Spleen (tissue), 11 donors: ENCODE data around the gene STK17A. TPM values are rescaled to one million over a fixed set of nuclear protein-coding genes. Genes with fewer than 3 reads are reported as not detected.

Experiments
- DNase-seq: peaks from one replicate; pipeline ENCODE4 v3.0.0-alpha.2; 2020
- H3K27ac ChIP-seq, 8 donors: fragments of 200-600 bp; sonication (generic) in 7 of 8; 1 replicate in 4 of 8; 2 replicates in 4 of 8; pipeline versions ENCODE4 v1.5.0 to v1.8.0; 2016 to 2021; ENCODE audit warnings: inconsistent platforms in 4 of 8, mild to moderate bottlenecking in 4 of 8, moderate library complexity in 1 of 8
- H3K27me3 ChIP-seq, 7 donors: fragments of 200-600 bp; sonication (generic) in 6 of 7; replicated peaks in 1 of 7; 1 replicate in 4 of 7; 2 replicates in 3 of 7; pipeline versions ENCODE4 v1.5.0 to v1.8.0; 2016 to 2021; ENCODE audit warnings: inconsistent platforms in 3 of 7, mild to moderate bottlenecking in 1 of 7
- H3K36me3 ChIP-seq, 6 donors: fragments of 200-600 bp; sonication (generic) in 5 of 6; 1 replicate in 4 of 6; 2 replicates in 2 of 6; pipeline versions ENCODE4 v1.5.0 to v1.8.0; 2016 to 2021; ENCODE audit warnings: inconsistent platforms in 2 of 6
- H3K4me1 ChIP-seq, 6 donors: fragments of 200-600 bp; sonication (generic) in 5 of 6; 1 replicate in 3 of 6; 2 replicates in 3 of 6; pipeline versions ENCODE4 v1.5.0 to v1.8.0; 2016 to 2021; ENCODE audit warnings: inconsistent platforms in 3 of 6
- H3K4me3 ChIP-seq, 8 donors: fragments of 200-600 bp; sonication (generic) in 7 of 8; 1 replicate in 4 of 8; 2 replicates in 4 of 8; pipeline versions ENCODE4 v1.5.0 to v1.8.0; 2016 to 2021; ENCODE audit warnings: inconsistent platforms in 4 of 8, mild to moderate bottlenecking in 4 of 8, moderate library complexity in 2 of 8
- H3K9me3 ChIP-seq, 8 donors: fragments of 200-600 bp; sonication (generic) in 7 of 8; 1 replicate in 4 of 8; 2 replicates in 4 of 8; pipeline versions ENCODE4 v1.5.0 to v1.8.0; 2016 to 2021; ENCODE audit warnings: inconsistent platforms in 4 of 8
- CTCF ChIP-seq, 11 experiments: fragments of 200-600 bp in 7 of 11; fragments of 450-650 bp in 4 of 11; sonication (generic) in 4 of 11; IDR thresholded peaks in 8 of 11; conservative IDR thresholded peaks in 3 of 11; 1 replicate in 7 of 11; 2 replicates in 4 of 11; pipeline versions ENCODE4 v1.4.0 to v1.8.0; 2016 to 2021; ENCODE audit warnings: antibody characterized with exemption in 11 of 11, inconsistent platforms in 4 of 11, mild to moderate bottlenecking in 1 of 11
- POLR2A ChIP-seq, 3 donors: fragments of 450-650 bp; IDR thresholded peaks; one replicate each; pipeline ENCODE4 v1.5.1; 2017; ENCODE audit warnings: antibody characterized with exemption in 3 of 3, mild to moderate bottlenecking in 1 of 3
- POLR2AphosphoS5 ChIP-seq, 3 donors: sonication (generic); formaldehyde crosslinking; IDR thresholded peaks; one replicate each; pipeline ENCODE4 v1.5.1; 2017; ENCODE audit warnings: antibody characterized with exemption in 3 of 3
- WGBS, 5 donors: extraction: QIAGEN DNeasy Blood & Tissue Kit in 3 of 5; methylation state at CpG; one replicate each; pipeline versions ENCODE4 v1.1.5 to v1.1.7; 2013 to 2018; 5-methylcytosine and 5-hydroxymethylcytosine counted together
- intact Hi-C: fragments of 100-400 bp; cut with DNase I; formaldehyde crosslinking; loops from one replicate; pipeline ENCODE4 v1.15.0; 2023; ENCODE audit warnings: low total_unique reads
- polyA plus RNA-seq, 3 donors: library from polyadenylated mRNA; stranded (reverse); fragments of 200-250 nt; gene quantifications; one replicate each; pipeline ENCODE4 v1.2.1, GENCODE V29; 2013
- total RNA-seq, 7 donors: library from RNA; depleted of rRNA in 3 of 7; stranded (reverse); fragments of >200 nt in 3 of 7; fragmentation: NEBNext Ultra II Directional in 4 of 7; extraction: Animal tissue kit (Norgen Biotek cat#: 25700) in 4 of 7; gene quantifications; one replicate each; pipeline versions ENCODE4 v1.1.0 to v1.2.1, GENCODE V29; 2016 to 2021
- donor health status: healthy with polysubstance abuse.
- donor health status: DM: no; HTN: no; CAD: no; lungs with moderate emphysema.
- donor health status: DM: no; HTN: no; CAD: no.
- donor health status: Bipolar disorder and iron deficiency.
- donor health status: healthy.
- donor health status: DM: no; HTN: no; CAD: no.
- donor health status: DM: yes; HTN: yes; CAD: no.

STK17A gene
- total and polyA plus RNA-seq, 10 donors = 33.4 to 70.1 (median 53.4) TPM

- Histone ChIP-seq H3K4me3 (peak overlapping the region in 1 of 8 donors; percentile 26), H3K4me1 (peaks cover 33 to 96% (median 92%) of the 10 kb centered on the region in 6 donors), H3K9me3 (no peaks in the 10 kb centered on the region), H3K36me3 (peaks cover 0 to 8% (median 0%) of the 10 kb centered on the region in 6 donors), H3K27me3 (no peaks in the 10 kb centered on the region), H3K27ac (peak overlapping the region in 7 of 8 donors; percentile 11 to 100 (median 99))
- no peak for TF ChIP-seq POLR2AphosphoS5 (IDR thresholded peaks at IDR 0.05)
- no peak for TF ChIP-seq CTCF (IDR thresholded peaks at IDR 0.05 in 8 of 11, conservative IDR thresholded peaks at IDR 0.05 in 3 of 11)
- TF ChIP-seq POLR2A (IDR thresholded peaks at IDR 0.05) = no peak
- 68 to 93% (median 87%) methylated on average over 5 of the region's 5 CpGs for WGBS, 5 donors
- intact Hi-C loops = loop anchor here (10.0 kb wide), 2 partner anchors 46 to 246 kb away; no protein-coding TSS in a partner anchor
- DNase-seq = no peak
Observed at GRCh38 chr7:43588477-43589132, 5.7 kb downstream of the STK17A start.

- H3K4me1 ChIP-seq = peaks cover 33 to 100% (median 97%) of the 10 kb centered on the region in 6 donors
- H3K27me3 ChIP-seq = no peaks in the 10 kb centered on the region
- intact Hi-C loops = loop anchor here (10.0 kb wide), 2 partner anchors 46 to 246 kb away; no protein-coding TSS in a partner anchor
- H3K36me3 ChIP-seq = peaks cover 0 to 8% (median 0%) of the 10 kb centered on the region in 6 donors
- DNase-seq = no peak
- TF ChIP-seq POLR2A (IDR thresholded peaks at IDR 0.05) (no peak), CTCF (IDR thresholded peaks at IDR 0.05 in 8 of 11, conservative IDR thresholded peaks at IDR 0.05 in 3 of 11) (no peak), POLR2AphosphoS5 (IDR thresholded peaks at IDR 0.05) (no peak)
- peak overlapping the region in 1 of 8 donors; percentile 26 for H3K4me3 ChIP-seq
- H3K27ac ChIP-seq = peak overlapping the region in 6 of 8 donors; percentile 20 to 100 (median 72)
- H3K9me3 ChIP-seq = no peaks in the 10 kb centered on the region
Observed at GRCh38 chr7:43589133-43589478, 6.2 kb downstream of the STK17A start.

GRCh38 chr7:43589728-43590127, 6.8 kb downstream of the STK17A start:
- TF ChIP-seq POLR2A (IDR thresholded peaks at IDR 0.05) (no peak), CTCF (IDR thresholded peaks at IDR 0.05 in 8 of 11, conservative IDR thresholded peaks at IDR 0.05 in 3 of 11) (no peak), POLR2AphosphoS5 (IDR thresholded peaks at IDR 0.05) (no peak)
- Histone ChIP-seq H3K9me3 (no peaks in the 10 kb centered on the region), H3K27ac (peak overlapping the region in 6 of 8 donors; percentile 20 to 100 (median 72)), H3K27me3 (no peaks in the 10 kb centered on the region), H3K36me3 (peaks cover 0 to 8% (median 0%) of the 10 kb centered on the region in 6 donors), H3K4me1 (peaks cover 33 to 100% (median 97%) of the 10 kb centered on the region in 6 donors), H3K4me3 (peak overlapping the region in 1 of 8 donors; percentile 22)
- no peak for DNase-seq
- 79 to 86% (median 83%) methylated on average over 3 of the region's 3 CpGs for whole genome bisulfite sequencing, 5 donors
- intact Hi-C loops = loop anchor here (10.0 kb wide), 2 partner anchors 45 to 245 kb away; no protein-coding TSS in a partner anchor

GRCh38 chr7:43590862-43591557, 8.1 kb downstream of the STK17A start:
- DNase-seq = no peak
- Histone ChIP-seq H3K27me3 (no peaks in the 10 kb centered on the region), H3K36me3 (peaks cover 0 to 12% (median 2%) of the 10 kb centered on the region in 6 donors), H3K27ac (peak overlapping the region in 5 of 8 donors; percentile 3 to 52 (median 26)), H3K9me3 (no peaks in the 10 kb centered on the region), H3K4me3 (peak overlapping the region in 1 of 8 donors; percentile 21), H3K4me1 (peaks cover 38 to 100% (median 96%) of the 10 kb centered on the region in 6 donors)
- no peak for TF ChIP-seq POLR2AphosphoS5 (IDR thresholded peaks at IDR 0.05)
- TF ChIP-seq CTCF (IDR thresholded peaks at IDR 0.05 in 8 of 11, conservative IDR thresholded peaks at IDR 0.05 in 3 of 11) = no peak
- TF ChIP-seq POLR2A (IDR thresholded peaks at IDR 0.05) = no peak
- WGBS, 5 donors = 26 to 47% (median 33%) methylated on average over 2 of the region's 2 CpGs
- intact Hi-C loops = no loop called here
